Osteocyte (in vitro differentiated cells): Measurements from ENCODE around the gene AGAP2. TPM values are rescaled to one million over a fixed set of nuclear protein-coding genes. Genes with fewer than 3 reads are reported as not detected.

ENCODE experiments used
- DNase-seq: peaks from one replicate; pipeline ENCODE4 v3.0.0; 2021; ENCODE audit warnings: mixed read lengths; ENCODE audit not compliant: unreplicated experiment; ENCODE audit errors: extremely low spot score
- H3K27ac Mint-ChIP-seq: one replicate; pipeline ENCODE4 v1.8.0; 2021; ENCODE audit warnings: mild to moderate bottlenecking, mixed read lengths; ENCODE audit not compliant: unreplicated experiment
- H3K27me3 Mint-ChIP-seq: one replicate; pipeline ENCODE4 v1.8.0; 2021; ENCODE audit warnings: mixed read lengths; ENCODE audit not compliant: unreplicated experiment
- H3K36me3 Mint-ChIP-seq: one replicate; pipeline ENCODE4 v1.8.0; 2021; ENCODE audit warnings: mixed read lengths; ENCODE audit not compliant: unreplicated experiment
- H3K4me1 Mint-ChIP-seq: one replicate; pipeline ENCODE4 v1.8.0; 2021; ENCODE audit warnings: mixed read lengths; ENCODE audit not compliant: unreplicated experiment
- H3K4me3 Mint-ChIP-seq: one replicate; pipeline ENCODE4 v1.8.0; 2021; ENCODE audit warnings: mild to moderate bottlenecking, moderate library complexity, mixed read lengths; ENCODE audit not compliant: unreplicated experiment
- H3K9me3 Mint-ChIP-seq: one replicate; pipeline ENCODE4 v1.8.0; 2021; ENCODE audit warnings: mixed read lengths; ENCODE audit not compliant: unreplicated experiment
- CTCF ChIP-seq: fragments of 200-600 bp; sonication (generic); IDR thresholded peaks from 2 replicates; pipeline ENCODE4 v1.5.0; 2021; ENCODE audit warnings: antibody characterized with exemption, mild to moderate bottlenecking, moderate library complexity
- total RNA-seq: library from RNA; stranded (reverse); gene quantifications from 2 replicates; pipeline ENCODE4 v1.2.1, GENCODE V29; 2021

The AGAP2 gene
- total RNA-seq, 1 donor from 2014 or later, result 2.6 TPM

- no peak overlapping the region for H3K27ac Mint-ChIP-seq
- H3K4me3 Mint-ChIP-seq, result no peak overlapping the region
- H3K9me3 Mint-ChIP-seq, result no peaks in the 10 kb centered on the region
- no peak for TF ChIP-seq CTCF
- DNase-seq, result no peak
- peaks cover 9% of the 10 kb centered on the region for H3K36me3 Mint-ChIP-seq
- peaks cover 12% of the 10 kb centered on the region for H3K4me1 Mint-ChIP-seq
- H3K27me3 Mint-ChIP-seq, result no peaks in the 10 kb centered on the region
These were observed 43.3 kb upstream of the AGAP2 start for GRCh38 chr12:57781801-57782200.

GRCh38 chr12:57781244-57781643 lies 42.7 kb upstream of the AGAP2 start:
- H3K4me1 Mint-ChIP-seq, result peaks cover 12% of the 10 kb centered on the region
- TF ChIP-seq CTCF, result no peak
- no peak overlapping the region for H3K27ac Mint-ChIP-seq
- no peak overlapping the region for H3K4me3 Mint-ChIP-seq
- H3K36me3 Mint-ChIP-seq, result peaks cover 6% of the 10 kb centered on the region
- H3K27me3 Mint-ChIP-seq, result no peaks in the 10 kb centered on the region
- no peaks in the 10 kb centered on the region for H3K9me3 Mint-ChIP-seq
- no peak for DNase-seq

GRCh38 chr12:57780284-57780897 lies 41.8 kb upstream of the AGAP2 start:
- Mint-ChIP-seq H3K4me3 (no peak overlapping the region), H3K4me1 (peaks cover 12% of the 10 kb centered on the region), H3K27ac (no peak overlapping the region), H3K36me3 (peaks cover 11% of the 10 kb centered on the region), H3K27me3 (no peaks in the 10 kb centered on the region), H3K9me3 (no peaks in the 10 kb centered on the region)
- TF ChIP-seq CTCF, result no peak
- DNase-seq, result no peak

- no peak overlapping the region for H3K27ac Mint-ChIP-seq
- H3K9me3 Mint-ChIP-seq, result no peaks in the 10 kb centered on the region
- peaks cover 12% of the 10 kb centered on the region for H3K4me1 Mint-ChIP-seq
- DNase-seq, result no peak
- TF ChIP-seq CTCF, result no peak
- peaks cover 11% of the 10 kb centered on the region for H3K36me3 Mint-ChIP-seq
- no peak overlapping the region for H3K4me3 Mint-ChIP-seq
- H3K27me3 Mint-ChIP-seq, result no peaks in the 10 kb centered on the region
These were observed 41.2 kb upstream of the AGAP2 start for GRCh38 chr12:57779736-57780135.

GRCh38 chr12:57777911-57778310 lies 39.4 kb upstream of the AGAP2 start:
- Mint-ChIP-seq H3K36me3 (peaks cover 11% of the 10 kb centered on the region), H3K9me3 (no peaks in the 10 kb centered on the region), H3K27ac (no peak overlapping the region), H3K4me3 (no peak overlapping the region), H3K27me3 (no peaks in the 10 kb centered on the region), H3K4me1 (peaks cover 19% of the 10 kb centered on the region)
- TF ChIP-seq CTCF, result no peak
- DNase-seq, result no peak
